H1 (cell line): ENCODE results near the gene CA5A.
"Not testable (repeated sequence)": the region's sequence is repeated elsewhere in the genome, so short reads cannot be mapped to it uniquely, and the experiment has no call there.

Experiments
- CTCF ChIP-seq, 3 experiments: IDR thresholded peaks; 1 replicate in 2 of 3; 2 replicates in 1 of 3; pipeline versions ENCODE4 v1.5.1 to v1.6.1; 2011; ENCODE audit warnings: low read length in 3 of 3, mild to moderate bottlenecking in 3 of 3, inconsistent platforms in 2 of 3, low read depth in 1 of 3, moderate library complexity in 1 of 3; ENCODE audit not compliant: insufficient read depth in 1 of 3; ENCODE audit errors: control extremely low read depth in 1 of 3
- EGR1 ChIP-seq: IDR thresholded peaks from 2 replicates; pipeline ENCODE4 v1.6.1; 2011; ENCODE audit warnings: low read depth, low read length, borderline replicate concordance
- EZH2 ChIP-seq: fragments of 200-600 bp; sonication (generic); IDR thresholded peaks from 2 replicates; pipeline ENCODE4 v1.7.1; 2012; ENCODE audit warnings: low read depth, mild to moderate bottlenecking, moderate library complexity, low read length, inconsistent platforms; ENCODE audit not compliant: severe bottlenecking
- KDM1A ChIP-seq: fragments of 200-600, 300-600 bp; sonication (generic); IDR thresholded peaks from 2 replicates; pipeline ENCODE4 v1.7.1; 2016; ENCODE audit warnings: mild to moderate bottlenecking, low read length, borderline replicate concordance
- MAFK ChIP-seq: IDR thresholded peaks from 2 replicates; pipeline ENCODE4 v1.6.1; 2012; ENCODE audit warnings: low read depth, mild to moderate bottlenecking, improper control_type of control experiment, low read length
- POLR2A ChIP-seq, 2 experiments: IDR thresholded peaks; 1 replicate in 1 of 2; 2 replicates in 1 of 2; pipeline ENCODE4 v1.6.1; 2011; ENCODE audit warnings: low read depth in 2 of 2, low read length in 2 of 2, mild to moderate bottlenecking in 2 of 2; ENCODE audit errors: control extremely low read depth in 1 of 2
- SIX5 ChIP-seq: IDR thresholded peaks from 2 replicates; pipeline ENCODE4 v1.6.1; 2011; ENCODE audit warnings: mild to moderate bottlenecking, low read depth, low read length
- TAF1 ChIP-seq: IDR thresholded peaks from 2 replicates; pipeline ENCODE4 v1.6.1; 2011; ENCODE audit warnings: mild to moderate bottlenecking, low read depth, low read length

- TF ChIP-seq KDM1A; EGR1; SIX5; TAF1; CTCF (IDR thresholded peaks at IDR 0.05; ENCODE audit: control extremely low read depth in 1 of 3, insufficient read depth in 1 of 3, low read depth in 1 of 3, low read length in 3 of 3); POLR2A (IDR thresholded peaks at IDR 0.05; ENCODE audit: control extremely low read depth in 1 of 2, low read depth in 2 of 2, low read length in 2 of 2); MAFK; EZH2: not testable (repeated sequence)
Measured at GRCh38 chr16:87868254-87869029, 67.9 kb downstream of the CA5A start.
